GM12878 (cell line): ENCODE measurements around the gene GPBP1L1. TPM values are rescaled to one million over a fixed set of nuclear protein-coding genes. Genes with fewer than 3 reads are reported as not detected.

ENCODE experiments used
- E2F4 ChIP-seq: IDR thresholded peaks from 2 replicates; pipeline ENCODE4 v1.6.1; 2012; ENCODE audit warnings: low read depth, low read length, improper control_type of control experiment
- REST ChIP-seq: IDR thresholded peaks from 2 replicates; pipeline ENCODE4 v1.6.1; 2012; ENCODE audit warnings: mild to moderate bottlenecking, low read depth, low read length
- SREBF1 ChIP-seq: IDR thresholded peaks from 2 replicates; pipeline ENCODE4 v1.6.1; 2012; ENCODE audit warnings: mild to moderate bottlenecking, low read length
- ZBTB40 ChIP-seq: fragments of 450-650 bp; IDR thresholded peaks from 2 replicates; pipeline ENCODE4 v1.6.1; 2016; ENCODE audit warnings: mild to moderate bottlenecking, moderate library complexity, borderline replicate concordance
- ZNF217 ChIP-seq: fragments of 450-650 bp; IDR thresholded peaks from 2 replicates; pipeline ENCODE4 v1.6.1; 2017; ENCODE audit warnings: antibody characterized with exemption, mild to moderate bottlenecking
- ZNF274 ChIP-seq: IDR thresholded peaks from one replicate; pipeline ENCODE4 v1.8.0; 2011; ENCODE audit not compliant: insufficient read length, insufficient read depth
- ZNF384 ChIP-seq: IDR thresholded peaks from 2 replicates; pipeline ENCODE4 v1.6.1; 2012; ENCODE audit warnings: low read depth, mild to moderate bottlenecking, low read length, improper control_type of control experiment, borderline replicate concordance
- ZNF592 ChIP-seq: fragments of 450-650 bp; IDR thresholded peaks from 2 replicates; pipeline ENCODE4 v1.6.1; 2017; ENCODE audit warnings: mild to moderate bottlenecking, moderate library complexity
- polyA plus RNA-seq, 11 experiments: library from polyadenylated mRNA; depleted of rRNA in 4 of 11; unstranded in 6 of 11; stranded (reverse) in 5 of 11; fragments of >200 nt; fragmentation: Nextera tagmentation in 4 of 11; fragmentation: Illumina TruSeq in 1 of 11; extraction: Ambion mirVana in 4 of 11; extraction: Trizol in 1 of 11; gene quantifications; 1 replicate in 1 of 11; 2 replicates in 10 of 11; pipeline versions ENCODE4 v1.2.1 to v1.2.3, GENCODE V29; 2011 to 2016; ENCODE audit warnings: inconsistent platforms in 2 of 11, missing spikeins in 2 of 11, low read depth in 1 of 11
- total RNA-seq, 4 experiments: library from RNA; depleted of rRNA in 3 of 4; stranded (reverse); fragments of >200 nt in 3 of 4; fragmentation: Illumina TruSeq in 1 of 4; extraction: Trizol in 1 of 4; gene quantifications; 2 replicates each; pipeline versions ENCODE4 v1.2.1 to v1.2.3, GENCODE V29; 2013 to 2021

Gene GPBP1L1
- total and polyA plus RNA-seq, 10 of the 15 experiments (the other 5 are each of a cell fraction or from before 2014, with no cell fraction given) = 37.3 to 91.6 (median 81.2) TPM

- TF ChIP-seq ZBTB40 (no peak), ZNF384 (no peak), REST (no peak), SREBF1 (no peak), ZNF217 (no peak), E2F4 (no peak), ZNF592 (no peak), ZNF274 (no peak)
- TF ChIP-seq, all 136 proteins: peak for 0
Measured at GRCh38 chr1:45660336-45660735, 26.0 kb downstream of the GPBP1L1 start (continued).
